Kidney capillary endothelial cell (primary cell): Measurements from ENCODE around the gene NUDT13.

Experiments used
- DNase-seq: peaks from one replicate; pipeline ENCODE4 v3.0.0-alpha.2; 2018; ENCODE audit warnings: low spot score

NUDT13 gene

DNA sequence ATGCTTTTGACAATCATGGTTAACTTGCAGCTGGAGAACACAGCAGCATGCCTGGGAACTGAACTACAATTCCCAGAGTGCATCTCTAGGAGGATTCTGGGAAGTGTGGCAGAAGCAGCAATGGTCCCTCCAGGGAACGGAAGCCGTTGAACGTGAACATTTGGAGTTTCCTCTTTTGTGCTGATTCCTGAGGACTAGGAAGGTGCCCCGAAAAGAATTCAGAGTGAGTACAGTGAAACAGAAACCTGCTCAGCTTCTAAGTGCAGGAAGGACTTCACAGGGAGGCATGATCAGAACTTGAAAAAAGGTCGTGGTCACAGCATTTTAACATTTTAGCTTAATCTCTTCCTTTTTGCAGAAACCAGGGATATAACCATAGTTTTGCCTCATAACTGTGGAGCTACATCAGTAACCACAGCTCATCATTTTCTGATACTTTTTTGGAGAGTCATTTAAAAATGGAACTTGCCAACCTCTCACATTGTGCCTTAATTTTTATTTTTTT lies at the start of gene NUDT13:
NUDT13 (plus strand) TSS at position 111 of the 505 bp plus-strand sequence. CDS start 3,911 bp downstream, outside the sequence.
- peak; percentile 74 for DNase-seq

DNA sequence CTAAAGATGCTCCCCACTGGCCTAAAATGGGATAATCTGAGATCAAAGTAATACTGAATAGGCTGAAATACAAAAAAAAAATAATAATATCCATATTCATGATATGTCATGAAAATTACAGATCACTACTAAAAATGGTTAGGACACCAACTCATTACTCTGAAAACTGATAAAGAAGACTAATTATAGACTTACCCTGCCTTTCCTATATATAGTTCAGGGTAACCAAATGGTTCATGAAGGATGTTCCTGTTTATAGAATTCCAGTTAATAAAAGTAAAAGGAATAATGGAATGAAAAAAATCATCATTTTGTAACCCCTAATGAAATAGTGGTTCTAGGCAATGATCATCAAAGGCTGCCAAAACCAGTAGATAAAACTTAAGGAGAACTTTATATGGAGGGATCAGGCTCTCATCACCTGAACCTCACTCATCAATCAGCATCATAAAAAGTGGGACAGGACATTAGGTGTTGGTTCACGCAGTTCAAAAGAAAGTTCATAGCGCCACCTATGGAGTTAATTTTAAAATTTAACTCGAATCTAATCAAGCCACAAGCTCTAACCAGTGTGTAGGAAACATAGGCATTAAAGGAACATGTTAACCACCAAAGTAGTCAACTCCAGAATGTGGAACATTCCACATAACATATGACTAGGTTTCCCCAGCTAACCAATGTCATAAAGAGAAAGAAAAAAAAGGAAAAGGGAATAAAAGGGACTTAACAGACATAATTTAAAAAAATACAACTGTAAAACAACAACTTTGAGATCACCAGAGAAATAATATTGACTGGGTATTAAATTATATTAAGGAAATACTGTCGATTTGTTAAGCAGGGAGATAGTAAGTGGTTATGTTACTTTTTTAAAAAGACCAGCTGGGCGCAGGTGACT lies 49.3 kb upstream of the NUDT13 start:
- peak; percentile 44 for DNase-seq

DNA sequence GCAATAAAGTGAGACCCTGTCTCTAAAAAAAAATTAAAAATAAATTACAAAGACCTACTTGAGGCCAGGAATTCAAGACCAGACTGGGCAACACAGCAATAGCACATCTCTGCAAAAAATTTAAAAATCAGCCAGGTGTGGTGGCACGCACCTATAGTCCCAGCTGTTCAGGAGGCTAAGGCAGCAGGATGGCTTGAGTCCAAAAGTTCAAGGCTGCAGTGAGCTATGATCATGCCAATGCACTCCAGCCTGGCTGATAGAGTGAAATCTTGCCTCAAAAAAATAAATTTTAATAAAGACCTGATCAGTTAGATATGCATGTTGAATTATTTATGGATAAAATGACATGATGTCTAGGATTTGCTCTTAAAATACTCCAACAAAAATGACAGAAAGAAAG lies 48.5 kb upstream of the NUDT13 start:
- DNase-seq: no peak

- no peak for DNase-seq
Measured at GRCh38 chr10:73065441-73065840, 44.8 kb upstream of the NUDT13 start.

GRCh38 chr10:73073627-73074026 lies 36.6 kb upstream of the NUDT13 start:
- no peak for DNase-seq

DNA sequence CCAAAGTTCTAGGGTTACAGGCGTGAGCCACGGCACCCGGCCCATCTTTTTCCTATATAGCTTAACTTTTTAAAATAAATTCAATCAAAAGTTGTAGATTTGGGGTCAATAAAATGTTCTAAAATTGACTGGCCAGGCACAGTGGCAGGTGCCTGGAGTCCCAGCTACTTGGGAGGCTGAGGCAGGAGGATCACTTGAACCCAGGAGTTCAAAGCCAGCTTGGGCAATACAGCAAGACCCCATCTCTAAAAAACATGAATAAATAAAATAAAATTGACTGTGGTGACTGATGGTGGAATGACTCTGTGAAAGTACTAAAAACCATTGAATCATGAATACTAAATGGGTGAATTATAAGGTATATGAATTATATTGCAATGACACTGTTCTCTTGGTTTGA lies 34.4 kb upstream of the NUDT13 start:
- no peak for DNase-seq

DNA sequence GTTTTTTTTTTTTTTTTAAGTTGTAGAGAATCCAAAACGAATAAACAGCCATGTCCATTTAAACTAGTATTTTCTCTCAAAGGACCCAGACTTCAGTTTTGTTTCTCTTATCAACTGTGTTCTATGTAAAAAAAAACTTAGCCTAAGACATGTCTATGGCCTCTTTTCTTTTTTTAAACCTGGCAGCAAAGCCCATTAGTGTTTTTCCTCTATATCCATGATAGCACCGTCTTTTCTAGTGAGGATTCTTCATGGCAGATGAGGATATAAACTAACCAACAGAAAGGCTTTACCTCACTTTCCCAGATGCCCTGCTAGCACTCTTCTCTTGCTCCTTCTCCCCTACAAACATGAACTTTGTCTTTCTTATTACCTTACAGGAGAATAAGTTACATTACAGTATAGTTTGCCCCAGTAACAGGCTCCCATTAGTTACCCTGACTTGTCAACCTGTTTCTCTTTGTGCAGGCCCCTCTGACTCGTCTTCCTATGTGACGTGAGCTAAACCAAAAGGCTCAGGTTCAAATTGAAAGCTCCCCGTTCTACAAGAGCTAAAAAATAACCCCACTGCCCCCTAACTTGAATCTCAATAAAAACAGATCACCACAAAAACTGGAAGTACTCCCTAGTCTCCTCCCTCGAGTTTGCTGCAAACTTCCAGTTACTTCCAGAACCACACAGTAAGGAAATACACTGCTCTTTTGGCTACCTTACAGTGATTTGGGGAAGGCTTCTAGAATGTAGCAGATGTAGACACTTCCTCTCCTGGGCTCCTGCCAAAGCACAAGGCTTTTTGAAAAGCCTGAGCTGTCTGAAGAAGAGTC lies 33.7 kb upstream of the NUDT13 start:
- no peak for DNase-seq

- no peak for DNase-seq
Measured at GRCh38 chr10:73079779-73080541, 30.3 kb upstream of the NUDT13 start.

DNA sequence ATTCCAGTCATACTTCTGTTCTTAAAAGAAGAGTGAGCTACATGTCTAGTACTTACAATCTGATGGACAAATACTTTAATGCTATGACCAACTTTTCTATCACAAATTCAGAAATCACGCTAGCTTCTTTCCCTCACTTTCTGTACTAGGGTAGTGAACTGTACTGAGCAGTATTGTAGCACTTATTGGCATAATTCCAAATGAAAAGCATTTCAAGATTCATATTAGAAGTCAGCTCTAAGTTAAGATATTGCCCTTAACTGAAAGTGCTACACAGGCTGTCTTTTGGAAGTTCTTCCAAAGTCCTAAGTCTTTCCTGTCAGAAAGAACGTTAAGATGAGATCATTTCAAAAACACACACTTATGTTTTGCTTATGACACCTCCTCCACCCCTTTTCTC lies 27.0 kb upstream of the NUDT13 start:
- DNase-seq: no peak

GRCh38 chr10:73084209-73084608 lies 26.0 kb upstream of the NUDT13 start:
- DNase-seq: no peak

GRCh38 chr10:73086816-73087215 lies 23.4 kb upstream of the NUDT13 start:
- no peak for DNase-seq

GRCh38 chr10:73088304-73088703 lies 22.0 kb upstream of the NUDT13 start:
- no peak for DNase-seq

DNA sequence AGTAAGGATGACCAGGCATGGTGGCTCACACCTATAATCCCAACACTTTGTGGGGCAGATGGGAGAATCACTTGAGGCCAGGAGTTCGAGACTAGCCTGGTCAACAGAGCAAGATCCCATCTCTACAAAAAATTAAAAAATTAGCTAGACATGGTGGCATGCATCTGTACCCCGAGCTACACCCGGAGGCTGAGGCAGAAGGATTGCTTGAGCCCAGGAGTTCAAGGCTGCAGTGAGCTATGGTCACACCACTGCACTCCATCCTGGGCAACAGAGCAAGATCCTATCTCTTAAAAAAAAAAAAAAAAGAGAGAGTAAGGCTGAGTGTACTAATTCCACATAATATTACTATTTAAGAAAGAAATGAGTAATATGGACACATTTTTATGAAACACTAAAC lies 17.4 kb upstream of the NUDT13 start:
- no peak for DNase-seq

DNA sequence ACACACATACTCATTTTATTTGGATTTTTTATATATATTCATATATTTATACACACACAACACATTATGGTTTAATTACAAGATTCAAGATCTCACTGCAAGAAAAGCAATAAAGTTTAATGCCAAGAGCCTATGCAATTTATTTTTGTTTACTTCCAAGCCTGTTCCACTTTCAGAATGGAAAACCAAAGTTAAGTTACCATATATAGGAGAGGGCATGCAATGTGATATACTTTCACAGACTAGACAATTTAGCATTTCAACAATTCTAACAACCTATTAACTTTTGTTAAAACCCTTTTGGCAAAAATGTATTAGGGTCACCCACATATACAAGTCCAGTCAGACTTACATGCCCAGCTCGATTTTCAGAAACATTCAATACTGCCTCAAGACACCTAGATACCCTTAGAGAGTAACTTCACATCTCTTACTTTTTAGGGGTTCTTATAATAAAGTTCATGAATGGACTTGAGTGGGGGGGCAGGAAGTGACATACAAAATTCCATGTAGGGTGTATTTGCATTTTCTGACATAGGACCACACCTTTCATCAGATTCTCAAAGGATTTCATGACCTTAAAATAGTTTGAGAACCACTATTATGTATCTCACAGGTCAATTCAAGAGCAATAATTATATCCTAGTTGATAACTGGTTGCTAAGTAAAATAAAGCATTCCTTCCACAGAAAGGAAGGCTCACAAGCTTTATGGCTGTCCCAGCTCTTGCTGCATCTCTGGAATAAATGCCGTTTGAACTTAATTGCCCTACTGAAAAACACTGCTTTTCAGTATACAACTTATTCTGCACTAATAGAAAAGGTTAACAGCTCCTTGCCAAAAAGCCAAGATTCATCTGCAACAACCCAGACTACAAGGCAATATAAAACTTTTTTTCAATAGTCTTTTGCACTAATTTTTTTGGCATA lies 16.1 kb upstream of the NUDT13 start:
- DNase-seq: peak; percentile 38

DNA sequence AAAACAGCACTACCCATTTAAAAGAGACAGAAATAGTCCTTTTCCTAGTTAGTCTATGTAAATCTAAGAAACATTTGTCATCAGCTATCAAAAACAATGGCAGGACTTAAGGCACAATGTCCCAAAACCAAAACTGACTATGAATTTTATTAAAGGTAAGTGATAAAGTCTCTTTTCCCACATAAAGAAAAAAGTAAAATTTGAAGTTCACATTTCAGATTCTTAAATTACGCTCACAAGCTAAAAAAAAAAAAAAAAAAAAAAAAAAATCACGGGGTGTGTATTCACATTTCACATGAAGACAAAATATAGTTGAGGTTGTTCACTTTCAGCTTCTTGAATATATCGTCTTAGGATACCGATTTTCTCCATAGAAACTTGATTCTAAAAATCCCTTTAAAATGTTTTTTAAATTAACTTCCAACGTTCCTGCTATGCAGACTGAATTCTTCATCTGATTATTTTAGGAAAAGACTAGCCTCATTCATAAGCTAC lies 15.2 kb upstream of the NUDT13 start:
- peak; percentile 30 for DNase-seq

DNA sequence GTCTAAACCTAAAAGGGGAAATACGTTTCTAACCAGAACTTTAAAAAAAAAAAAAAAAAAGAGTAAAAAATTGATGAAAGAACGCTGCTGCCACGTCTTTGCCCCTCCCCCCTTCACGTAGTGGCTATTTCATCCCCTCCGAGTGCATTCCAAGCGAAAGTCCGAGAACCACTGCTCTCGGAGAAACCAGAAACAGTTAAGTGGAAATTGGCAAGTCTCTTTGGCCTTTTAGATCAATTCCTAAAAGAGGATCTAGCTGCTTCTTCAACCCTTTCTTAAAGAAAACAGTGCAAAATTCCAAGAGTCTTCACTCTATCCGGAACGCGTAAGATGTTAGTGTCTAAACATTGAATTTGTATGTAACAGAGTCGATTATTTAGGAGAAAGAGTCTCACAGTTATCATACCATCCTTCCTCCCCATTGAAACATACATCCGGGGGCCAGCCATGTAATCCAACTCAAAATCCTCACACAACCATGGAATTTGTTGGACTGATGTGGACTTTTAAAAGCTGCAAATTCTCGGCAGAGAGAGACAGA lies 14.7 kb upstream of the NUDT13 start:
- peak; percentile 59 for DNase-seq

GRCh38 chr10:73096041-73096448 lies 14.2 kb upstream of the NUDT13 start:
- DNase-seq: peak; percentile 59

DNA sequence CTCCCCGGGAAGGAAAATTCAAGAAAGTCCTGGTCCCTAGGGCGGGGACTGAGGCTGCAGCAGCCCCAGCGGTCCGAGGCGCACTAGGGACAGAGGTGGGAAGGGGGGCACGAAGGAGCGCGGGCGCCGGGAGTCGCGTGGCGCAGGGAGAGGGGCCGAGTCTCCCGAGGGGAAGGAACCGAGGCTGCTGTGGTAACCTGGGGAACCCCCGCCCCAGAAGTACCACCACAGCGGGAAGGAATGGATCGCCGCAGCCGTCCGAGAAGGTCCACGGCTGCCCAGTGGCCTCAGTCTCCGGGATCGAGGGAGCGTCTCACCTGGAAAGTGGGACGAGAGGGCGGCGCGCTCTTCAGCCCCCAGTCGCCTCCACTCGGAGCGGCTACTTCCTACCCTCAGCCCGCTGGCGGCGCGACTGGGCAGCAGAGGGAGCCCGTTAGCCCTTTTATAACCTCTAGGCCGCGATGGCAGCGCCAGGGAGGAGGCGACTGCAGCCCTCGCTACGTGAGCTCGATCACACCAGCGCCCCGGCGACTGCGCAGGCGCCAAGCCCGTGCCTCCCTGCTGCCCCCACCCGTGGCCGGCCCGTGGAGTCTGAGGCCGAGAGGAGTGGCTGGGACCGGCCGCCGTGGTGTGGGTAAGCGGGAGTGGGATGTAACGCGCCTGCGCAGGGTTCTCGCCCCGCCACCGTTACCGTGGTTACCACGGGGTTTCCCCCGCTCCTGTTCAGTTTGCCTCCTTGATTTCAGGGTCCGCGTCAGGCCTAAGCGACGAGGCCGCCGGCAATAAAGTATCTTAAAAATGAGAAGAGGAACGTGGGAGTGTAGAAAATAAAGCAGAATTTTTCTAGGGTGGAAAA lies 13.6 kb upstream of the NUDT13 start, which contains the start of gene P4HA1:
P4HA1 (minus strand) TSS at position 418 of the 856 bp plus-strand sequence. CDS start 21,983 bp downstream, outside the sequence.
- peak; percentile 98 for DNase-seq

DNA sequence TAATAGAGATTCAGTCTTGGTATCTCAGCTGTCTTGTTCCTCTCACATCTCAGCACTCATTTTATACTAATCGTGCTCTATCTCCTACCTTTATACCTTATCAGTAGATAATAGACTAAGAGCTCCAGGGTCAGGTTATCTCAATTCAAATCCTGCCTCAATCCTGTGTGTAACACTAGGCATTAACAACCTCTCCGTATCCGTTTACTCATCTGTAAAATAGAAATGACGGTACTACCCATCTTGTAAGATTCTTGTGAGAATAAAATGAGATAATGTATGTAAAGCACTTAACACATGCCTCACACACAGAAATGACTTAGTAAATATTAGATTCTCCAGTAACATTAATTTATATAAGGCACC lies 13.0 kb upstream of the NUDT13 start:
- DNase-seq: no peak
